ENCODE data around the gene BCAS3.

Gene BCAS3

GRCh38 chr17:61136296-61136695, 458.6 kb downstream of the BCAS3 start:
- DNase-seq: no peak
- H3K4me1 ChIP-seq: peaks cover 8% of the 10 kb centered on the region
- no peak overlapping the region for H3K4me3 ChIP-seq (ENCODE audit: low read depth, low read length)
- no peak for TF ChIP-seq CTCF (IDR thresholded peaks at IDR 0.05; ENCODE audit: low read depth, low read length)
- H3K9me3 ChIP-seq: no peaks in the 10 kb centered on the region
- H3K27me3 ChIP-seq: no peaks in the 10 kb centered on the region
- no peaks in the 10 kb centered on the region for H3K36me3 ChIP-seq

GRCh38 chr17:61139219-61139618, 461.6 kb downstream of the BCAS3 start:
- no peaks in the 10 kb centered on the region for H3K36me3 ChIP-seq
- H3K27me3 ChIP-seq: no peaks in the 10 kb centered on the region
- TF ChIP-seq CTCF (IDR thresholded peaks at IDR 0.05; ENCODE audit: low read depth, low read length): no peak
- no peaks in the 10 kb centered on the region for H3K9me3 ChIP-seq
- DNase-seq: no peak
- H3K4me1 ChIP-seq: peaks cover 17% of the 10 kb centered on the region
- no peak overlapping the region for H3K4me3 ChIP-seq (ENCODE audit: low read depth, low read length)

- no peak for TF ChIP-seq CTCF (IDR thresholded peaks at IDR 0.05; ENCODE audit: low read depth, low read length)
Measured at GRCh38 chr17:61140081-61140786, 462.6 kb downstream of the BCAS3 start.

GRCh38 chr17:61143026-61143425, 465.4 kb downstream of the BCAS3 start:
- DNase-seq: no peak
- no peak for TF ChIP-seq CTCF (IDR thresholded peaks at IDR 0.05; ENCODE audit: low read depth, low read length)
- Histone ChIP-seq H3K36me3 (no peaks in the 10 kb centered on the region), H3K4me3 (ENCODE audit: low read depth, low read length) (no peak overlapping the region), H3K4me1 (peaks cover 36% of the 10 kb centered on the region), H3K9me3 (no peaks in the 10 kb centered on the region), H3K27me3 (no peaks in the 10 kb centered on the region)

More at GRCh38 chr17:61140081-61140786, 462.6 kb downstream of the BCAS3 start:
- no peak for DNase-seq
- H3K9me3 ChIP-seq: no peaks in the 10 kb centered on the region
- no peaks in the 10 kb centered on the region for H3K27me3 ChIP-seq
- H3K4me1 ChIP-seq: peaks cover 23% of the 10 kb centered on the region
- H3K36me3 ChIP-seq: no peaks in the 10 kb centered on the region
- no peak overlapping the region for H3K4me3 ChIP-seq (ENCODE audit: low read depth, low read length)

GRCh38 chr17:61144137-61144536, 466.5 kb downstream of the BCAS3 start:
- no peak overlapping the region for H3K4me3 ChIP-seq (ENCODE audit: low read depth, low read length)
- H3K9me3 ChIP-seq: no peaks in the 10 kb centered on the region
- TF ChIP-seq CTCF (IDR thresholded peaks at IDR 0.05; ENCODE audit: low read depth, low read length): no peak
- peaks cover 43% of the 10 kb centered on the region for H3K4me1 ChIP-seq
- H3K27me3 ChIP-seq: no peaks in the 10 kb centered on the region
- no peak for DNase-seq
- no peaks in the 10 kb centered on the region for H3K36me3 ChIP-seq
